ENCODE data around the gene SAV1. TPM values are rescaled to one million over a fixed set of nuclear protein-coding genes. Genes with fewer than 3 reads are reported as not detected.
A peak's percentile ranks its signal among the peaks of the same experiment; 100 is the strongest.

The SAV1 gene
- total and polyA plus RNA-seq, 2 of the 8 experiments (the other 6 are each of a cell fraction or from before 2014, with no cell fraction given) = 15.9 to 78.3 TPM

GRCh38 chr14:50659327-50659974 is 8.7 kb downstream of the SAV1 start:
- CTCF ChIA-PET (ENCODE audit: partially characterized antibody) = interaction anchor here (0.6 to 1.2 kb wide), 3 partner anchors 55 to 135 kb away, joined by 3 read pairs; no protein-coding TSS in a partner anchor
- no peak for TF ChIP-seq ZNF274 (IDR thresholded peaks at IDR 0.05; ENCODE audit: borderline replicate concordance, extremely low read depth, low read length)
- no peak for TF ChIP-seq HDAC2 (IDR thresholded peaks at IDR 0.05; ENCODE audit: borderline replicate concordance in 1 of 2, low read depth in 2 of 2, low read length in 2 of 2)
- no peak for TF ChIP-seq TAF1 (IDR thresholded peaks at IDR 0.05; ENCODE audit: low read depth, low read length)
- no peak for TF ChIP-seq EGR1 (IDR thresholded peaks at IDR 0.05; ENCODE audit: borderline replicate concordance, low read depth, low read length)
- TF ChIP-seq CBX5 (IDR thresholded peaks at IDR 0.05; ENCODE audit: low read depth, low read length) = no peak
- TF ChIP-seq KDM4A (IDR thresholded peaks at IDR 0.05; ENCODE audit: low read depth, low read length, severe bottlenecking) = no peak
- TF ChIP-seq HDAC6 (IDR thresholded peaks at IDR 0.05; ENCODE audit: low read depth, low read length) = no peak
- TF ChIP-seq SIX5 (IDR thresholded peaks at IDR 0.05; ENCODE audit: low read depth, low read length) = no peak
- TF ChIP-seq SP2 (IDR thresholded peaks at IDR 0.05; ENCODE audit: low read length) = no peak
- no peak for TF ChIP-seq CHD2 (IDR thresholded peaks at IDR 0.05; ENCODE audit: low read length)
- no peak for TF ChIP-seq SP1 (IDR thresholded peaks at IDR 0.05; ENCODE audit: low read depth, low read length)
- no peak for TF ChIP-seq RAD21 (IDR thresholded peaks at IDR 0.05 in 1 of 2, conservative IDR thresholded peaks at IDR 0.05 in 1 of 2; ENCODE audit: low read depth in 2 of 2, low read length in 2 of 2)

More at GRCh38 chr14:50659327-50659974, 8.7 kb downstream of the SAV1 start:
- no peak for FAIRE-seq
- H3K79me1 ChIP-seq (ENCODE audit: low read depth, low read length) = no peaks in the 10 kb centered on the region; the same call in 1 of the 2 replicates
- H2BK120ac ChIP-seq (replicated peaks; ENCODE audit: low read depth, low read length) = no peak overlapping the region
- H3K23ac ChIP-seq (ENCODE audit: insufficient read length) = no peak overlapping the region
- POLR2A ChIA-PET (ENCODE audit: partially characterized antibody) = interaction anchor here (0.8 to 6.8 kb wide), 10 partner anchors 9 to 347 kb away, joined by 3 to 70 read pairs (median 4); partner anchors contain the start of genes DMAC2L, L2HGDH and SAV1
- H3K27me3 ChIP-seq (replicated peaks in 1 of 4; ENCODE audit: control insufficient read depth in 3 of 4, extremely low read depth in 1 of 4, insufficient read depth in 3 of 4, low read length in 3 of 4) = no peaks in the 10 kb centered on the region
- no peak overlapping the region for H3K4ac ChIP-seq (replicated peaks; ENCODE audit: insufficient read length, low read depth, low read length)
- no peak overlapping the region for H3K18ac ChIP-seq (ENCODE audit: extremely low read depth, low read length)
- no peak overlapping the region for H2BK15ac ChIP-seq (ENCODE audit: low read length)
- H4K91ac ChIP-seq (replicated peaks; ENCODE audit: insufficient read length, low read length) = no peak overlapping the region
- H3K56ac ChIP-seq (replicated peaks; ENCODE audit: insufficient read length, low read depth, low read length) = no peak overlapping the region
- H3K4me2 ChIP-seq (ENCODE audit: insufficient read depth in 1 of 2, low read depth in 2 of 2, low read length in 2 of 2) = no peak overlapping the region
- no peaks in the 10 kb centered on the region for H3K9me3 ChIP-seq (ENCODE audit: insufficient read depth in 2 of 2, low read depth in 1 of 2, low read length in 1 of 2)
- no peak overlapping the region for H3K9ac ChIP-seq (replicated peaks in 1 of 4; ENCODE audit: extremely low read depth in 1 of 4, low read depth in 3 of 4, low read length in 3 of 4)
- H3K36me3 ChIP-seq (ENCODE audit: control insufficient read depth in 2 of 4, insufficient read depth in 4 of 4, low read length in 3 of 4) = peaks cover 2 to 16% (median 10%) of the 10 kb centered on the region in 4 experiments; a peak in 4 of 8 replicates
- no peak for DNase-seq (ENCODE audit: low read depth in 1 of 2, low spot score in 2 of 2)
- no peak overlapping the region for H2AK5ac ChIP-seq (ENCODE audit: low read depth, low read length)
- no peak overlapping the region for H2BK5ac ChIP-seq (ENCODE audit: low read depth, low read length)
- H2BK20ac ChIP-seq (ENCODE audit: low read length) = no peak overlapping the region
- H4K8ac ChIP-seq (ENCODE audit: extremely low read depth, insufficient read depth, low read length) = no peak overlapping the region
- peaks cover 0 to 4% of the 10 kb centered on the region in 2 experiments for H4K20me1 ChIP-seq (replicated peaks in 1 of 2; ENCODE audit: control insufficient read depth in 1 of 2, insufficient read depth in 2 of 2, low read length in 2 of 2)
- H3K23me2 ChIP-seq (ENCODE audit: low read depth, low read length) = no peaks in the 10 kb centered on the region
- H3K14ac ChIP-seq (ENCODE audit: insufficient read length) = no peak overlapping the region
- H3K79me2 ChIP-seq (ENCODE audit: control insufficient read depth in 1 of 2, insufficient read depth in 2 of 2, low read length in 2 of 2) = peaks cover 5 to 95% of the 10 kb centered on the region in 2 experiments
- H3K27ac ChIP-seq (ENCODE audit: low read depth, low read length) = no peak overlapping the region
- H4K5ac ChIP-seq (ENCODE audit: insufficient read length, low read depth, low read length) = no peak overlapping the region
- 92% methylated on average over 6 of the region's 6 CpGs; no CpG with 5 or more reads in 1 of the 2 experiments for WGBS, 2 experiments (ENCODE audit: extremely low coverage in 1 of 2, insufficient coverage in 1 of 2, insufficient read length in 1 of 2, insufficient replicate concordance in 2 of 2, low coverage in 1 of 2, low lambda C conversion rate in 2 of 2, missing lambda C conversion rate in 1 of 2)
- H3K4me1 ChIP-seq (replicated peaks in 1 of 4; ENCODE audit: control insufficient read depth in 3 of 4, insufficient read depth in 4 of 4, low read length in 3 of 4) = peaks cover 0 to 5% (median 1%) of the 10 kb centered on the region in 4 experiments; a peak in 3 of 7 replicates
- H3K4me3 ChIP-seq (ENCODE audit: extremely low read depth in 1 of 4, insufficient read depth in 2 of 4, low read depth in 3 of 4, low read length in 4 of 4) = no peak overlapping the region
- no peak overlapping the region for H2AFZ ChIP-seq (ENCODE audit: low read length)
- 0 out of 2 replicates have a peak overlapping the region, but pooled peaks have one; percentile 50 for H2BK12ac ChIP-seq (ENCODE audit: low read depth, low read length)

Measured in H1 (cell line).